Fibroblast of villous mesenchyme (primary cell): ENCODE results near the gene TRPT1. TPM values are rescaled to one million over a fixed set of nuclear protein-coding genes. Genes with fewer than 3 reads are reported as not detected.
A peak's percentile ranks its signal among the peaks of the same experiment; 100 is the strongest.

Experiments used
- DNase-seq: peaks from one replicate; pipeline ENCODE4 v3.0.0-alpha.2; 2010; ENCODE audit warnings: low read depth
- H3K4me3 ChIP-seq: 2 replicates; pipeline ENCODE4 v1.5.1; 2011; ENCODE audit warnings: low read depth, mild to moderate bottlenecking, low read length
- total RNA-seq: library from RNA; depleted of rRNA; stranded (reverse); fragments of >200 nt; gene quantifications from 2 replicates; pipeline ENCODE4 v1.2.3, GENCODE V29; 2012
- TF ChIP-seq, protein P1 (sequence below): IDR thresholded peaks from 2 replicates; pipeline ENCODE4 v1.5.1; 2012; ENCODE audit warnings: low read depth, mild to moderate bottlenecking, low read length; ENCODE audit not compliant: insufficient read depth

Gene TRPT1
- total RNA-seq, 1 donor = 32.4 TPM

DNA sequence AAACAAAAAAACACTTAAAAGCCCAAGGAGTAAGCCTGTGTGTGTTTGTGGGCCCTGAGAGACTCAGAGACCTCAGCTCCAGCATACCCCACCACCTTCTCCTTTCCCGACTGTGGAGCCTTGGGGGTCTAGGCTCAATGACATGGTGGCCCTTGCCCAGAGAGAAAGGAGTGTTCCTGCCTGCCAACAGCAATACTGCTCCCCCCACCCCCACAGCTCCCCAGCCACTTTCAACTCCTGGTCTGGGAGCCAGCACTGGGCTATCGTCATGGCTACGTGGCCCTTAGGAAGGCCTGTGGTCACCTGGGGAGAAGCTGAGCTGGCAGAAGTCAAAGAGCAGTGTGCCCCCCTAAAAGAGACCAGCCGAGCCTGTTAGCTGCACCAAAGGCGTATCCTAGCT lies 18.1 kb upstream of the TRPT1 start:
- no peak for DNase-seq
- TF ChIP-seq, protein P1, sequence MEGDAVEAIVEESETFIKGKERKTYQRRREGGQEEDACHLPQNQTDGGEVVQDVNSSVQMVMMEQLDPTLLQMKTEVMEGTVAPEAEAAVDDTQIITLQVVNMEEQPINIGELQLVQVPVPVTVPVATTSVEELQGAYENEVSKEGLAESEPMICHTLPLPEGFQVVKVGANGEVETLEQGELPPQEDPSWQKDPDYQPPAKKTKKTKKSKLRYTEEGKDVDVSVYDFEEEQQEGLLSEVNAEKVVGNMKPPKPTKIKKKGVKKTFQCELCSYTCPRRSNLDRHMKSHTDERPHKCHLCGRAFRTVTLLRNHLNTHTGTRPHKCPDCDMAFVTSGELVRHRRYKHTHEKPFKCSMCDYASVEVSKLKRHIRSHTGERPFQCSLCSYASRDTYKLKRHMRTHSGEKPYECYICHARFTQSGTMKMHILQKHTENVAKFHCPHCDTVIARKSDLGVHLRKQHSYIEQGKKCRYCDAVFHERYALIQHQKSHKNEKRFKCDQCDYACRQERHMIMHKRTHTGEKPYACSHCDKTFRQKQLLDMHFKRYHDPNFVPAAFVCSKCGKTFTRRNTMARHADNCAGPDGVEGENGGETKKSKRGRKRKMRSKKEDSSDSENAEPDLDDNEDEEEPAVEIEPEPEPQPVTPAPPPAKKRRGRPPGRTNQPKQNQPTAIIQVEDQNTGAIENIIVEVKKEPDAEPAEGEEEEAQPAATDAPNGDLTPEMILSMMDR = no peak
- no peak overlapping the region for H3K4me3 ChIP-seq

DNA sequence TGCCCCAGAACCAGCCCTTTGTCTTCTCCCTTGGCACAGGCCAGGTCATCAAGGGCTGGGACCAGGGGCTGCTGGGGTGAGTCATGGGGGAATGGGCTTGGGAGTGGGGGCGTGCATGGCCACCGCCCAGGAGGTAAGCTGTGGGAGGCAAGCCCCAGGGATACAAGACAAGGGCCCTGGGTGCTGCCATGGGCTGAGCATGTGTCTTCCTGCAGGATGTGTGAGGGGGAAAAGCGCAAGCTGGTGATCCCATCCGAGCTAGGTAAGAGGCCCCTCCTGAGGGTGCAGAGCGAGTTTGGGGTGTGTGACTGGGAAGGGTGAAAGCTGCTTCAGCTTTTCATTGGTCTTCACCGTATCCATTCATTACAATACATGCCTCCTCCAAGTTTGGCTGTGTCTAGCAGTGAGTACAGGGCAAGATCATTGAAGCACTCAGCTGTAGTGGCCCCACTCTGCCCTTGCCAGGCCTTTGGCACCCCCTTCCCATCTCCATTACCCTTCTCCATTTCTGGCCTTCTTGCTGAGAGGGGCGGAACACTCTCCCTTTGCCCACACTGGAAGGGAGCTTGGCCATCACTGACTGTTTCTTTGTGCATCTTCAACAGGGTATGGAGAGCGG lies 17.4 kb upstream of the TRPT1 start:
- H3K4me3 ChIP-seq = no peak overlapping the region
- no peak for DNase-seq
- TF ChIP-seq, protein P1 = no peak

DNA sequence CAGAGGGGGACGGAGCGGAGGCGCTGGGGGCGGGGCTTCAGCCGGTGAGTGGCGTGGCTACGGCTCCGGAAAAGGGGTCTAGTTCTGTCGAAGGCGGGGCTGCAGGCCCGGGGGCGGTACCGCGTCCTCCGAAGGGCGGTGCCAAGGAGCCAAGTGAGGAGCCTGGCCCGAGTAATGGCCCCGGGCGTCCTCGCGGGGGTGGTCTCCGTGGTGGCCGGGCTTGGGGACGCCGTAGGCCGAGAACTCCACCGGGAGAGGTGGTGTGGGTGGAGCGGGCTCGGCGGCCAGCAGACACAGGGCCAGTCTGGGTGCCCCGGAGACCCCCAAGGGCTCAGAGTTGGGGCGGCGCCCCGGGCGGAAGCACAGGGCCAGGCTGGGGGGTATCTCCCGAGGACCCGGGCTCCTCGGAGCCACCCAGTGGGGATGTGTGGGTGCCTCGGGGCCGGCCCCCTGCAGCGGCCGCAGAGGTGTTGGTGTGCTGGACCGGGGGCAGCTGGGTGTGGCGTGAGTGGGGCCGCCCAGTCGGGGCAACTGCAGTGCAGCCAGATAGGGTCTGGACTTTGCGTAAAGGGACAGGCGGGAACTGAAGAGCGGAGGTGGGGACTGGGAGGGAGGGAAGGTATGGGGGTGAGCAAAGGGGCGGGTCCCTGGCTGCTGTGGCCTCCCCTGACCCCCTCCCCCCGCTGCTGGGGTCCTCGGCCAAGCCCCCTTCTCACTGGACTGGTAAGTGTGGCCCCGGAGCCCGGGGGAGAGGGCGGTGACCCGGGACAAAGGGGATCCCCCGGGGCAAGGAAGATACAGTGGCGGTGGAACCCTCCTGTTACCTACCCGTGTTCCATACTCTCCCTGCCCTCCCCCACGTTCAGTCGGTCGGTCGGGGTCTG lies 15.7 kb upstream of the TRPT1 start:
- peak overlapping the region; percentile 90 for H3K4me3 ChIP-seq
- TF ChIP-seq, protein P1 = no peak
- DNase-seq = peak; percentile 27

DNA sequence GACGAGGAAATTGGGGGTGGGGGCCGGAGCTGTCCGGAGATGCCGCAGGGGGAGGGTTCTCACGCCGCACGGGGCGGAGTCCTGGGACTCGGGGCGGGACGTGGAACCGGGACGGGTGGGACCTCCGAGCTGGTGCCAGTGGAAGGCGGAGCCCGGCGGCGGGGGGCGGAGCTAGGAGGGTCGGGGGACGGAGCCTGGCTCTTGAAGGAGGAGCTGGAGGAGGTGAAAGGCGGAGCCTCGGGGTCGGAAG lies 15.2 kb upstream of the TRPT1 start:
- peak; percentile 100 for DNase-seq
- TF ChIP-seq, protein P1 = no peak
- H3K4me3 ChIP-seq = peak overlapping the region; percentile 82

DNA sequence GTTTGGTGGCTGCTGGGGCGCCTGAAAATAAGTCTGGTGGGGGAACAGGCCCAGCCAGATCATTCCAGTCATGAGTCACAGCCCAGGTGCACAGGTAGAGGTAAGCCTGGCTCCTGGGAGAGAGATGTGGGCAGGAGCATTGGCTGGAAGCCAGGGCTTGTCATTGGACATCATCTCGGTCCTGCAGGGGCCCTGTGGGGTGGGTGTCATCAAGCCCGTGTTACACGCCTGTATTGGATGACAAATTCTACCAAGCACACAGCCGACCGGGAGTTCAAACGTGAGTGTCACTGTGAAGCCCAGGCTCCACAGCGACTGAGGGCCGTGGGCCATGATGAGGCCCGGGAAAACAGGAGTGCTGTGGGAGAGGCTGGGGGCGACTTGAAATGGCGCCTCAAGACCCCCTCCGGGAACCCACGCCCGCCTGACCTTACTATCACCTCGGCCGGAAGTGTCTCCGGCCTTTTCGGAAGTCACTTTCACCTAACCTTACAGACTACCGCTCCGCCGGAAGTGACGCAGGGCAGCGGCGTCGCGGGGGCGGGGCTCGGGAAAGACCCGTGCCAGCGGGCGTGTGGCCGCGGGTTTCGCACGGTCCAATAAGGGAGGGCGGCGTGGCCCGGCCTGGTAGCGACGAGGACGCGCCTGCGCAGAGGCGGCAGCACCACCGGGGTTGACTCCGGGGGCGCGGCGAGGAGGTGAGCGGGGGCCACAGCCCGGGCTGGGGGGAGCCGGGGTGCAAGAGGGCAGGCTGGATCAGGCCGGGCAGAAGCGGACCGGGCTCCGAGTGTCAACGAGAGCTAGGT lies 14.7 kb upstream of the TRPT1 start, which contains the start of gene FKBP2:
FKBP2 (plus strand) TSS at position 661 of the 806 bp plus-strand sequence. CDS start 1,293 bp downstream, outside the sequence.
- peak within 1 kb of the TSS; percentile 90 for H3K4me3 ChIP-seq
- TF ChIP-seq, protein P1 = no peak
- peak; percentile 98 for DNase-seq

DNA sequence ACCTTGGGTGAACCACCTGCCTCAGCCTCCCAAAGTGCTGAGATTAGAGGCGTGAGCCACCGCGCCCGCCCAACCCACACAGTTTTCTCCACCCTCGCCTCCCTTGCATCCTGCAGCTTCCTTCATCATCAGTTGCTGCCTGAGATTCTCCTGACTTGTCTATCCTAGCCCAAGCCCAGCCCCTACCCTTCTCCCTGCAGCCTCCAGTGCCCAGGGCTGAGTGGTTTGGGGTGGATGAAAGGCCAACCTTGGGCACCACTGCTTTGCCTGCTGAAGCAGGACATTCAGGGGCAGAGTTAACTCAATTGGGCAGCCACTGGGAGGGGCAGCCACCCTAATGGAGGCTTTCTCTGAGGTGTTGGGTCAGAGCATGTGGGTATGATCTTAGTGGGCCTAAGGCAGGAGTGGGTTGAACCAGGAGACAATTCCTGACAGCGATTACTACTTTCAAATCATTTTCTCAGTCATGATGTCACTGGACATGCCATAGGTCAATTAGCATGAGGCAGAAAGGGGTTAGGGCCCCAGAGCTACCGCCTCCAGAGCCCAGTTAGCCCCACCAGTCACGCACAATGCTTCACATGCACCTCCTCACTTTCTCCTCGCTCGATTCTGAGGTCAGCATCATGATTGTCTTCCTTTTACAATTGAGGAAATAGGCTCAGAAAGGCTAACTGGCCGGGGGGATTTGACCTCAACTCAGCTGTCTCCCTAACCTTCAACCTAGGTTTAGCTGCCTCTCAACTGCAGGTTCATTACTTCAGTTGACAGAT lies 13.9 kb upstream of the TRPT1 start:
- DNase-seq = no peak
- TF ChIP-seq, protein P1 = no peak
- peak overlapping the region; percentile 82 for H3K4me3 ChIP-seq
